Measurements from ENCODE around the gene PTX4.

Gene PTX4

GRCh38 chr16:1523581-1524245 lies 35.0 kb upstream of the PTX4 start:
- DNase-seq = no peak

GRCh38 chr16:1520461-1520860 lies 31.7 kb upstream of the PTX4 start:
- DNase-seq = no peak

GRCh38 chr16:1519831-1520230 lies 31.1 kb upstream of the PTX4 start:
- no peak for DNase-seq

- DNase-seq = no peak
These were observed 29.9 kb upstream of the PTX4 start for GRCh38 chr16:1518626-1519135.

GRCh38 chr16:1514507-1514906 lies 25.8 kb upstream of the PTX4 start:
- no peak for DNase-seq

- DNase-seq = no peak
These were observed 24.0 kb upstream of the PTX4 start for GRCh38 chr16:1512774-1513173.

GRCh38 chr16:1511662-1512569 lies 23.2 kb upstream of the PTX4 start:
- DNase-seq = no peak

GRCh38 chr16:1510941-1511351 lies 22.2 kb upstream of the PTX4 start:
- no peak for DNase-seq

- DNase-seq = no peak
These were observed 21.5 kb upstream of the PTX4 start for GRCh38 chr16:1510272-1510671.

GRCh38 chr16:1509307-1510221 lies 20.8 kb upstream of the PTX4 start:
- DNase-seq = no peak

- DNase-seq = no peak
These were observed 19.9 kb upstream of the PTX4 start for GRCh38 chr16:1508494-1509187.

- no peak for DNase-seq
These were observed 17.9 kb upstream of the PTX4 start for GRCh38 chr16:1506494-1507213.

GRCh38 chr16:1505912-1506311 lies 17.2 kb upstream of the PTX4 start:
- DNase-seq = no peak

GRCh38 chr16:1505073-1505844 lies 16.5 kb upstream of the PTX4 start:
- no peak for DNase-seq

GRCh38 chr16:1503110-1503955 lies 14.6 kb upstream of the PTX4 start:
- DNase-seq = no peak

- DNase-seq = no peak
These were observed 13.6 kb upstream of the PTX4 start for GRCh38 chr16:1502092-1503004.

- DNase-seq = no peak
These were observed 12.9 kb upstream of the PTX4 start for GRCh38 chr16:1501630-1502029.

GRCh38 chr16:1500465-1501150 lies 11.9 kb upstream of the PTX4 start:
- DNase-seq = no peak
